Osteocyte (in vitro differentiated cells): ENCODE measurements around the gene YARS2. TPM values are rescaled to one million over a fixed set of nuclear protein-coding genes. Genes with fewer than 3 reads are reported as not detected.
"Not testable (repeated sequence)": the region's sequence is repeated elsewhere in the genome, so short reads cannot be mapped to it uniquely, and the experiment has no call there.

ENCODE experiments used
- DNase-seq: peaks from one replicate; pipeline ENCODE4 v3.0.0; 2021; ENCODE audit warnings: mixed read lengths; ENCODE audit not compliant: unreplicated experiment; ENCODE audit errors: extremely low spot score
- H3K27ac Mint-ChIP-seq: one replicate; pipeline ENCODE4 v1.8.0; 2021; ENCODE audit warnings: mild to moderate bottlenecking, mixed read lengths; ENCODE audit not compliant: unreplicated experiment
- H3K27me3 Mint-ChIP-seq: one replicate; pipeline ENCODE4 v1.8.0; 2021; ENCODE audit warnings: mixed read lengths; ENCODE audit not compliant: unreplicated experiment
- H3K36me3 Mint-ChIP-seq: one replicate; pipeline ENCODE4 v1.8.0; 2021; ENCODE audit warnings: mixed read lengths; ENCODE audit not compliant: unreplicated experiment
- H3K4me1 Mint-ChIP-seq: one replicate; pipeline ENCODE4 v1.8.0; 2021; ENCODE audit warnings: mixed read lengths; ENCODE audit not compliant: unreplicated experiment
- H3K4me3 Mint-ChIP-seq: one replicate; pipeline ENCODE4 v1.8.0; 2021; ENCODE audit warnings: mild to moderate bottlenecking, moderate library complexity, mixed read lengths; ENCODE audit not compliant: unreplicated experiment
- H3K9me3 Mint-ChIP-seq: one replicate; pipeline ENCODE4 v1.8.0; 2021; ENCODE audit warnings: mixed read lengths; ENCODE audit not compliant: unreplicated experiment
- total RNA-seq: library from RNA; stranded (reverse); gene quantifications from 2 replicates; pipeline ENCODE4 v1.2.1, GENCODE V29; 2021
- TF ChIP-seq, protein P1 (sequence below): fragments of 200-600 bp; sonication (generic); IDR thresholded peaks from 2 replicates; pipeline ENCODE4 v1.5.0; 2021; ENCODE audit warnings: antibody characterized with exemption, mild to moderate bottlenecking, moderate library complexity

Gene YARS2
- total RNA-seq, 1 donor from 2014 or later: 13.6 TPM

DNA sequence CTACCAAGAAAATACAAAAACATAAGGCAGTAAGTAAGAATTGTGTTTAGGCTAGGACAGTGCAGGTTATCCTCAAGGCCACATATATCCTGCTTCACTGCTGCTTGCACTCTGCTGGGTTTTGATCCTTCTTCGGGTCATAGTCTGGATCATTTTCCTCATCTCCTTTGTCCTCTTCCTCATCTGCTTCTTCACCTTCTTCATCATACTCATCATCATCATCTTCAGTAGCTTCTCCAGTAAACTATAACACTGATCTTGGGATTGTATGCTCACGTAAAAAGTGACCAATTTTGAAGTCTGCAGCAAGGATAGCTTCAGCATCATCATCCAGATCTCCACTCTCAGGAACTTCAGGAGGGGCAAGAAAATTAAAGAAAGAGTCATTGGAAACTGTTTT, 29.4 kb downstream of the YARS2 start:
- no peak for DNase-seq
- Mint-ChIP-seq H3K27ac (no peak overlapping the region), H3K4me3 (no peak overlapping the region), H3K4me1 (no peaks in the 10 kb centered on the region), H3K9me3 (no peaks in the 10 kb centered on the region), H3K27me3 (no peaks in the 10 kb centered on the region), H3K36me3 (peaks cover 36% of the 10 kb centered on the region)
- TF ChIP-seq, protein P1, sequence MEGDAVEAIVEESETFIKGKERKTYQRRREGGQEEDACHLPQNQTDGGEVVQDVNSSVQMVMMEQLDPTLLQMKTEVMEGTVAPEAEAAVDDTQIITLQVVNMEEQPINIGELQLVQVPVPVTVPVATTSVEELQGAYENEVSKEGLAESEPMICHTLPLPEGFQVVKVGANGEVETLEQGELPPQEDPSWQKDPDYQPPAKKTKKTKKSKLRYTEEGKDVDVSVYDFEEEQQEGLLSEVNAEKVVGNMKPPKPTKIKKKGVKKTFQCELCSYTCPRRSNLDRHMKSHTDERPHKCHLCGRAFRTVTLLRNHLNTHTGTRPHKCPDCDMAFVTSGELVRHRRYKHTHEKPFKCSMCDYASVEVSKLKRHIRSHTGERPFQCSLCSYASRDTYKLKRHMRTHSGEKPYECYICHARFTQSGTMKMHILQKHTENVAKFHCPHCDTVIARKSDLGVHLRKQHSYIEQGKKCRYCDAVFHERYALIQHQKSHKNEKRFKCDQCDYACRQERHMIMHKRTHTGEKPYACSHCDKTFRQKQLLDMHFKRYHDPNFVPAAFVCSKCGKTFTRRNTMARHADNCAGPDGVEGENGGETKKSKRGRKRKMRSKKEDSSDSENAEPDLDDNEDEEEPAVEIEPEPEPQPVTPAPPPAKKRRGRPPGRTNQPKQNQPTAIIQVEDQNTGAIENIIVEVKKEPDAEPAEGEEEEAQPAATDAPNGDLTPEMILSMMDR: no peak

DNA sequence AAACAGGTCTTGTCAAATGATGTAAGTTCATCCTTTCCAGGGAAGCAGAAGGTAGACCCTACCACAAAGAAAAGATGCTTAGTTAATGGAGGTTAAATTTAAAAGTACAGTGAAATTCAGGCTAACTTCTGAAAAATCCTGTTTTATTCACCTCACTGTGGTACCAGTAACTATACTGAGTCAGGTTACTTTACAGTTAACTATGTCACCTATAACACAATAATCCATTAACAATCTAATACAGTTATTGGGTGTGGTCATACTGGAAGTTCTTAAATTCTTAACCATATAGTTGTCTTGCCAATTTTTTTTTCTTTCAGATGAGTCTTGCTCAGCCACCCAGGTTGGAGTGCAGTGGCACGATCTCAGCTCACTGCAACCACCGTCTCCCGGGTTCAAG, 30.4 kb downstream of the YARS2 start:
- not testable (repeated sequence) for DNase-seq, H3K4me3 Mint-ChIP-seq, H3K9me3 Mint-ChIP-seq, H3K27me3 Mint-ChIP-seq, H3K27ac Mint-ChIP-seq, H3K4me1 Mint-ChIP-seq
- H3K36me3 Mint-ChIP-seq: peaks cover 36% of the 10 kb centered on the region

DNA sequence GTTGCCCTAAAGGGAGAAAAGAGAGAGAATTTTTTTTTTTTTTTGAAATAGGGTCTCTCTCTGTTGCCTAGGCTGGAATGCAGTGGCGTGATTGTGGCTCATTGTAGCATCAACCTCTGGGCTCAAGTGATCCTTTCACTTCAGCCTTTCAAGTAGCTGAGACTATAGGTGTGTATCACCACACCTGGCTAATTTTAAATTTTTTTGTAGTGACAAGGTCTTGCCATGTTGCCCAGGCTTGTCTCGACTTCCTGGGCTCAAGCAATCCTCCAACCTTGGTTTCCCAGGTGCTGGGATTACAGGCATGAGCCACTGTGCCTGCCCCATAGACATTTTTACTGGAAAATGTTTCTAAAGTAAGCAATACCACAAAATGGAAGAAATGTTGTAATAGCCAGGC, 36.8 kb downstream of the YARS2 start:
- no peaks in the 10 kb centered on the region for H3K27me3 Mint-ChIP-seq
- H3K9me3 Mint-ChIP-seq: no peaks in the 10 kb centered on the region
- H3K4me1 Mint-ChIP-seq: no peaks in the 10 kb centered on the region
- no peak for DNase-seq
- H3K27ac Mint-ChIP-seq: no peak overlapping the region
- H3K4me3 Mint-ChIP-seq: no peak overlapping the region
- TF ChIP-seq, protein P1: no peak
- H3K36me3 Mint-ChIP-seq: peaks cover 13% of the 10 kb centered on the region

DNA sequence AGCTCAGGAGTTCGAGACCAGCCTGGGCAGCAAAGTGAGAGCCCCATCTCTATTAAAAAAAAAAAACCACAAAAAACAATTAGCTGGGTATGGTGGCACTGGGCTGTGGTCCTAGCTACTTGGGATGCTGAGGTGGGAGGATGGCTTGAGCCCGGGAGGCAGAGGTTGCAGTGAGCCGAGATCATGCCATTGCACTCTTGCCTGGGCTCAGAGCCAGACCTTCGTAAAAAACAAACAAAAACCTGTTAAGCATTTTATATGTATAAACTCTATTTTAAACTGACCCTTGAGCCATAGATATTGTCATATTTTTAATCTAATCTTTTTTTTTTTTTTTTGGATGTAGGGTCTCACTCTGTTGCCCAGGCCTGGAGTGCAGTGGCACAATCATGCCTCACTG, 40.9 kb downstream of the YARS2 start:
- H3K27ac Mint-ChIP-seq: no peak overlapping the region
- H3K4me1 Mint-ChIP-seq: no peaks in the 10 kb centered on the region
- TF ChIP-seq, protein P1: no peak
- no peak for DNase-seq
- no peaks in the 10 kb centered on the region for H3K27me3 Mint-ChIP-seq
- no peaks in the 10 kb centered on the region for H3K9me3 Mint-ChIP-seq
- H3K36me3 Mint-ChIP-seq: peaks cover 20% of the 10 kb centered on the region
- H3K4me3 Mint-ChIP-seq: no peak overlapping the region

DNA sequence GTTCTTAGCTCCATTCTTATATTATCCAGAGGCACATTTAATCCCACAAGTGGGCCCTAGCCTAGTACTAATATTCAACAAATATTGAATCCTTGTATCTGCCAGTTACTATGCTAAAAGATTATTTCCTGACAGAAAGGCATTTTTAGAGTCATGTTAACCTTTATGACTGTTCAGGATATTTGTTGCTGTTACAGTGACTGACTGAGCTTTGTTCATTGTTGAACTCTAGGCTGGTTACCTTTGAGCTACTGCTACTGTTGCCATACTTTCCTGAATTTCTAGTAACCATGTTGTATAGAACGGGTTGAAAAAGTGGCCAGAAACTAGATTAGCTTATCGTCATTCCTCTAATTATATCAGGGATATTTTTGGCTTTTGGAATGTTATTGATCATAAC, 46.8 kb downstream of the YARS2 start:
- Mint-ChIP-seq H3K36me3 (peaks cover 23% of the 10 kb centered on the region), H3K4me3 (no peak overlapping the region), H3K27ac (no peak overlapping the region), H3K4me1 (no peaks in the 10 kb centered on the region), H3K27me3 (no peaks in the 10 kb centered on the region), H3K9me3 (no peaks in the 10 kb centered on the region)
- TF ChIP-seq, protein P1: no peak
- no peak for DNase-seq

DNA sequence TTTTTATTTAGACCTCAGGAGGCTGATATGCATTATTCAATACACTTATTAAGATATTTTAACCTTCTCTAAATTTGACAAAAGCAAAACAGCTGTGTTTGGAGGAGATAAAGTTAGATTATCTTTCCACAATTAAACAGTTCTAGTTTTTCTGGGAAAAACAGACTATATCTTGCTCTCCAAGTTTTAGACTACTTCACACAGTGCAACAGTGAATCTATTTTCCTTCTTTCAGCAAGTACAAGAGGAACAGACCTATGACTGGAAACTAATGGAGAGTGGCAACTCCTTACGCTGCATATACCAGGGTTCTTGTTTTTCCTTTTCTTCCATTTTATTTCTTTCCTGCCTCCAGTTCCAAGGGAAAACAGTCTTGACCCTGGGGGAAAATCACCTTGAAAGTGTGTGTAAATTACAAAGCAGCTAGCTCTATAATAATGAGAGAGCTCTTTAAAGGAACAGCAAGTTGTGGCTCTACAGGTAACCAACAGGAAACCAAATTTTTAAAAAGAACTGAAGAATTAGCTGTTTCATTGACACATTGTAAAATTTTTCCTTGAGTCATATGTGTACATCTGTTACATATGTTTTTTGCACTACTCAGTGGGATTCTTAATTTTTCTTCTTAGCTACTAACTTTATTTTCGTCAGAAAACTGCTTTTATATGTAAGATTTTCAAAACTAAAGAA, 49.2 kb downstream of the YARS2 start:
- DNase-seq: no peak
- H3K27me3 Mint-ChIP-seq: no peaks in the 10 kb centered on the region
- H3K36me3 Mint-ChIP-seq: peaks cover 21% of the 10 kb centered on the region
- no peaks in the 10 kb centered on the region for H3K9me3 Mint-ChIP-seq
- TF ChIP-seq, protein P1: no peak
- no peak overlapping the region for H3K27ac Mint-ChIP-seq
- no peak overlapping the region for H3K4me3 Mint-ChIP-seq
- no peaks in the 10 kb centered on the region for H3K4me1 Mint-ChIP-seq
